Measurements from ENCODE around the gene SPTLC3. TPM values are rescaled to one million over a fixed set of nuclear protein-coding genes. Genes with fewer than 3 reads are reported as not detected.

The SPTLC3 gene
- total RNA-seq, 1 donor from 2014 or later = 0.18 TPM

DNA sequence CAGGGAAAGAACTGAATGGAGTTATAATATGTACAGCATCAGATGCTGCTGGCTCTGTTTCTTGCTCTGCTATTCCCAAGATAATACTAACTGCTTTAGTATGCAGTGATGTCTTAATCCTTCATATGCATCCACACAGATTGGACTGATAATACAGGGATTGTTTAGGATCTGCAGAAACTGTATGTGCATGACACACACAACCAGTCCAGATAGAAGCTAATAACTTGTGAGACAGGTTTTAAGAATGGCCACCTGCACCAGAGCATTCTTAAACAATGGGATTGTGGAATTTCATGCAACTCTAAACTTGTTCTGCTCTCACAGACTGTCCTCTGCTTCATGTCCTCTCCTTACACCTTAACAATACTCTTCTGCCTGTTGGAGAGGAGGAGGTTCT, 90.9 kb downstream of the SPTLC3 start:
- Mint-ChIP-seq H3K27ac (no peak overlapping the region), H3K9me3 (no peaks in the 10 kb centered on the region), H3K4me3 (no peak overlapping the region), H3K4me1 (ENCODE audit: low read depth) (no peaks in the 10 kb centered on the region), H3K36me3 (ENCODE audit: low read depth) (no peaks in the 10 kb centered on the region), H3K27me3 (ENCODE audit: insufficient read depth) (no peaks in the 10 kb centered on the region)
- no peak for DNase-seq (ENCODE audit: low spot score)
- intact Hi-C loops (cut with micrococcal nuclease) = no loop called here

DNA sequence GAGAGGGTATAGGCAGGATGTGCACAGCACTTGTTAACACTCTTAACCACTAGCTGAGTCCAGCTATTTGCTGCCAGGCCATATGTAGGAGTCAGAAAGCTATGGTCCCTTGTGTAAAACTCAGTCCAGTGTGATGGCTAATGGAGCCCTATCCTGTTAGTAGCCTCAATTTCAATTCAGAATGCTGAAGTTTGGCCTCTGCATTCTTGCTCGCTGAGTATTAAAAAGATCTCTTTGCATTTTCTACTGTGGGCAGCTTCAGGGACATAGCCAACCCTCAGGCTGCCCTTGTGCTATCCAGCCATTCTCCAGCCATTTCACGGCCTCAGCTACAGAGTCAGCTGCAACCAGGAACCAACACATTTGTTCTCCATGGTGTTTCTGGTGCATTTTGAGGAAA, 92.5 kb downstream of the SPTLC3 start:
- H3K9me3 Mint-ChIP-seq = no peaks in the 10 kb centered on the region

DNA sequence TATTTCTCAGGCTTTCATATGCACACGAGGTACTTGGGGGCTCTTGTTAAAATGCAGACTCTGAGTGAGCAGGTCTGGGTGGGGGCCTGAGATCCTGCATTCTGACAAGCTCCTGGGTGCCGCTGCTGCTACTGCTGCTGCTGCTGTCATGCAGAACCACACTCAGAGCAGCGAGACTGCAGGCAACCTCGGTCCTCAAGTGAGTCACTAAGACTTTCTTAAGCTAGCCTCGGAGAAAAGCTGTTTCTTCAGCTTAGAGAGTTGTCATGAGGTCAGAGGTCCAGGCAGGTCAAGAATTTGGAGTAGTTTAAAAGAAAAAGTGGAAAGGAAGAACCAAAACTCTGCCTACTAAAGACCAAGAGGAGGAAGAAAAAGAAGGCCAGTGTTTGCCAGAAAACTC, 92.9 kb downstream of the SPTLC3 start:
- no peak for DNase-seq (ENCODE audit: low spot score)
- Mint-ChIP-seq H3K9me3 (no peaks in the 10 kb centered on the region), H3K4me1 (ENCODE audit: low read depth) (no peaks in the 10 kb centered on the region), H3K36me3 (ENCODE audit: low read depth) (no peaks in the 10 kb centered on the region), H3K27ac (no peak overlapping the region), H3K4me3 (no peak overlapping the region), H3K27me3 (ENCODE audit: insufficient read depth) (no peaks in the 10 kb centered on the region)
- intact Hi-C loops (cut with micrococcal nuclease) = no loop called here

More for the DNA sequence above, 92.5 kb downstream of the SPTLC3 start:
- Mint-ChIP-seq H3K27ac (no peak overlapping the region), H3K36me3 (ENCODE audit: low read depth) (no peaks in the 10 kb centered on the region), H3K4me3 (no peak overlapping the region), H3K4me1 (ENCODE audit: low read depth) (no peaks in the 10 kb centered on the region), H3K27me3 (ENCODE audit: insufficient read depth) (no peaks in the 10 kb centered on the region)
- intact Hi-C loops (cut with micrococcal nuclease) = no loop called here
- DNase-seq (ENCODE audit: low spot score) = no peak

DNA sequence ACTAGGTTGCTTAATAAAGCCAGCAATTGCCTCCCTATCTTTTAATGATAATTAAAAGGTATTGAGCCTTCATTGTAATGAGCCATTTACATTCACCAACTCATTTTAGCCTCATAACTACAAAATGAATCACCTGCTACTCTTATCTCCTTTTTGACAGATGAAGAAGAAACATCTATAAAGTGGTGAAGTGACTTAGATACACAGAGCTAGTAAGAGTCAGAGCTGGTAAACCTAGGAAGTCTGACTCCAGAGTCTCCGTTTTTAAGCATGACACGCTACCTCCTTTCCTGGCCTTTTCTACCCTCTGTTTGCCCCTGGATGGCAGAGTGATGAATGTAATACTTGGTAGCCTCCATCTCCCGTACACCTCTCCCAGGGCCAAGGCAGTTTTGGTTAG, 93.5 kb downstream of the SPTLC3 start:
- intact Hi-C loops (cut with micrococcal nuclease) = no loop called here
- Mint-ChIP-seq H3K36me3 (ENCODE audit: low read depth) (no peaks in the 10 kb centered on the region), H3K9me3 (no peaks in the 10 kb centered on the region), H3K4me3 (no peak overlapping the region), H3K4me1 (ENCODE audit: low read depth) (no peaks in the 10 kb centered on the region), H3K27me3 (ENCODE audit: insufficient read depth) (no peaks in the 10 kb centered on the region), H3K27ac (no peak overlapping the region)
- no peak for DNase-seq (ENCODE audit: low spot score)

DNA sequence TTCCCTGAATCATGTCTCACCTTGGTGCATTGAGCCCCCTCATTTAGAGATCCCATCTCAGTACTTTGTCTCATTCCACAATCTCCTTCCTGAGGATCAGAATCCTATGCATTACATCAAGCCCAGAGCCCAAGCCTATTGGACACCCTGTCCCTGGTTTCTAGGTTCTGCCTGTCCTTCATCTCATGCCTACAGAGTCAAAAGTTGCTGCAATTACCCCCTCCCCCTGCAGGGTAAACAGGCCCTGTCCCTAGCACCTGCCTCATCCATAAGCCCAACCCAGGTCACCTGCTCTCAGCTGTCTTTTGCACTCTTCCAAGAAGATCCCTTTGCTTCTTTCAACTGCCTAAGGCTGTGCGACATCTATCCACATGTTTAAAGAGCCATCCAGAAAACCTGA, 93.9 kb downstream of the SPTLC3 start:
- Mint-ChIP-seq H3K27me3 (ENCODE audit: insufficient read depth) (no peaks in the 10 kb centered on the region), H3K36me3 (ENCODE audit: low read depth) (no peaks in the 10 kb centered on the region), H3K4me3 (no peak overlapping the region), H3K9me3 (no peaks in the 10 kb centered on the region), H3K4me1 (ENCODE audit: low read depth) (no peaks in the 10 kb centered on the region), H3K27ac (no peak overlapping the region)
- no peak for DNase-seq (ENCODE audit: low spot score)
- intact Hi-C loops (cut with micrococcal nuclease) = no loop called here

DNA sequence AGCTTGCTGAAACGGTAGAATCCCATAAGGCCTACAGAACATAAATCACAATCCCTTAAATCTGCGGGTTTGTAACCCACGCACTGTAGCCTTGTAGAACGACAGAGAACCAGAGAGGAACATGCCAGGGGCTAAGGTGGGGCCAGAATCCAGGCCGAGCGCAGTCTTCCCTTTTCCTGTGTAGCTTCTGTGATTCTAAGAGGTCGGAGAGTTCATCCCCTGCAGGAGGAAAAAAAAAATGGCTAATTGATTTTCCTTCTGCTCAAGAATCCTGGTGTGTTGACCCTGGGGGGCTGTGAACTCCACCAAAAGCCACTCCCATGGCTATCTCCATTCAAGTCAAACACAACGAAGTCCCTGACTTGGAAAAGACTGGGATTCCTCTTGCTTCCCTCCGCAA, 96.3 kb downstream of the SPTLC3 start:
- Mint-ChIP-seq H3K9me3 (no peaks in the 10 kb centered on the region), H3K36me3 (ENCODE audit: low read depth) (no peaks in the 10 kb centered on the region), H3K4me3 (no peak overlapping the region), H3K27ac (no peak overlapping the region), H3K27me3 (ENCODE audit: insufficient read depth) (no peaks in the 10 kb centered on the region), H3K4me1 (ENCODE audit: low read depth) (no peaks in the 10 kb centered on the region)
- DNase-seq (ENCODE audit: low spot score) = no peak
- intact Hi-C loops (cut with micrococcal nuclease) = loop anchor here (5.0 kb wide), 1 partner anchor 1093 kb away; no protein-coding TSS in a partner anchor

DNA sequence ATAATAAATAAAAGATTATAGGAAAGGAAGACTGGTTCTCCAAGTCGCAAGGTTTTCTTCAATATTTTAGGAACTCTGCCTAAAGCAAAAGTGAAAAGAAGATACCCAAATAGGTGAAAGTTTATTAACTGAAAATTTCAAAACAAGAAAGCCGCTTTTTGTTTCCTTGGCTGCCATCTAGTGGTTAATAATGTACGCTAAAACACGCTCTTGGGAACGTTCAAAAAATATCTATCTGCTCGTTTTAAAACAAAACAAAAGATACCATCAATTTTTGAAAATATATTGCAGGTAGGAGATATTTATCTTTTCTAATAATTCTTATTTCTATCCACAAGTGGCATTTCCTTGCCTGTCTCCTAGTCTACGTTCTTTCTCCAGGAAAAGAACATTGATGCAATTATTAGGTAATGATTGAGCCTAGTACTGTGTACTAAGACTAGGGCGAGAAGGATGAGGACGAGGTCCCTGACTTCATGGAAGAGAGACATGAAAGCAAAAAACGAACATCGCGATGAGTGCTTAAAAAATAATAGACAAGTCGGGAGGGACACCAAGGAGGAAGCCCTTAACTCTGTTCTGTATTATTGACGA, 97.2 kb downstream of the SPTLC3 start:
- H3K4me3 Mint-ChIP-seq = no peak overlapping the region
- no peaks in the 10 kb centered on the region for H3K27me3 Mint-ChIP-seq (ENCODE audit: insufficient read depth)
- H3K4me1 Mint-ChIP-seq (ENCODE audit: low read depth) = no peaks in the 10 kb centered on the region
- no peak overlapping the region for H3K27ac Mint-ChIP-seq
- intact Hi-C loops (cut with micrococcal nuclease) = loop anchor here (1.0 to 5.0 kb wide), 3 partner anchors 136 to 1094 kb away; no protein-coding TSS in a partner anchor
- no peaks in the 10 kb centered on the region for H3K9me3 Mint-ChIP-seq
- H3K36me3 Mint-ChIP-seq (ENCODE audit: low read depth) = no peaks in the 10 kb centered on the region
- no peak for DNase-seq (ENCODE audit: low spot score)

DNA sequence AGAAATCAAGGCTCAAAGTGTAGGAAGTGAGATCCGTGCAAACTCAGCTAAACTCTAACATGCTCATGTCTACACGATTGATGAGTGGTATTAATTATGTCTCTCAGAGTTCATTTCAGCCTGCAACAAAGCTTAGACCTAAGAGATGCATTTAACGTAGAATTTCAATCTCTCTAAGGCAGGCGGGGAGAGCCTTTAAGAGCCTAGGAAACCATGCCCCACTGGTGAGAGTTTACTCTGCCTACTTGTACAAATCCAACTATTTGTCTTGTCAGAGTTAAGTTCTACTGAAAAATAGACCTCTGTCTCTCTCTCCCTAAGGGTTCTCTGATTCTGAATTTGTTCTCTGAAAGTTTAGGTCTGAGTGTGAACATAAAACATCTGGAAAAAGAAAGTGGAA, 100.9 kb downstream of the SPTLC3 start:
- Mint-ChIP-seq H3K4me1 (ENCODE audit: low read depth) (no peaks in the 10 kb centered on the region), H3K27me3 (ENCODE audit: insufficient read depth) (no peaks in the 10 kb centered on the region), H3K9me3 (no peaks in the 10 kb centered on the region), H3K36me3 (ENCODE audit: low read depth) (no peaks in the 10 kb centered on the region), H3K4me3 (no peak overlapping the region), H3K27ac (no peak overlapping the region)
- intact Hi-C loops (cut with micrococcal nuclease) = loop anchor here (5.0 kb wide), 1 partner anchor 1097 kb away; no protein-coding TSS in a partner anchor
- DNase-seq (ENCODE audit: low spot score) = no peak

DNA sequence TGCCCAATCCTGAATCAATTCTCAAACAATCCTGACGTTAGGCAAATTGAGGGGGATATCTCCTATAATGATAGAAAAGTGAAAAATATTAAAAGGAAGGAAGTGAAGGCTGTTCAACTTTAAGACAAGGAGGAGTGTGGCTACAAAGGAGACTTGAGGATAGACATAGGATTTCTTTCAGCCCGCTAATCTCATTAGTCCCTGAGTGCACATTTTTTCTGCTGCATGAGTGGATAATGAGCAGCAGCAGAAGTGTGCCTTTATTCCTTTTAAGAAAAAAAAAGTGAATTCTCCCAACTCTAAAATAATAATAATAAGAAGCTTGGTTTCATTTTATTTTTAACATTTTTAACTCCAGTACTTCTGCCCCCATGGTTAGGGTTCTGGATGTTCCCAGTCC, 102.0 kb downstream of the SPTLC3 start:
- Mint-ChIP-seq H3K4me3 (no peak overlapping the region), H3K36me3 (ENCODE audit: low read depth) (no peaks in the 10 kb centered on the region), H3K4me1 (ENCODE audit: low read depth) (no peaks in the 10 kb centered on the region), H3K27me3 (ENCODE audit: insufficient read depth) (no peaks in the 10 kb centered on the region), H3K9me3 (no peaks in the 10 kb centered on the region), H3K27ac (no peak overlapping the region)
- no peak for DNase-seq (ENCODE audit: low spot score)
- intact Hi-C loops (cut with micrococcal nuclease) = no loop called here

DNA sequence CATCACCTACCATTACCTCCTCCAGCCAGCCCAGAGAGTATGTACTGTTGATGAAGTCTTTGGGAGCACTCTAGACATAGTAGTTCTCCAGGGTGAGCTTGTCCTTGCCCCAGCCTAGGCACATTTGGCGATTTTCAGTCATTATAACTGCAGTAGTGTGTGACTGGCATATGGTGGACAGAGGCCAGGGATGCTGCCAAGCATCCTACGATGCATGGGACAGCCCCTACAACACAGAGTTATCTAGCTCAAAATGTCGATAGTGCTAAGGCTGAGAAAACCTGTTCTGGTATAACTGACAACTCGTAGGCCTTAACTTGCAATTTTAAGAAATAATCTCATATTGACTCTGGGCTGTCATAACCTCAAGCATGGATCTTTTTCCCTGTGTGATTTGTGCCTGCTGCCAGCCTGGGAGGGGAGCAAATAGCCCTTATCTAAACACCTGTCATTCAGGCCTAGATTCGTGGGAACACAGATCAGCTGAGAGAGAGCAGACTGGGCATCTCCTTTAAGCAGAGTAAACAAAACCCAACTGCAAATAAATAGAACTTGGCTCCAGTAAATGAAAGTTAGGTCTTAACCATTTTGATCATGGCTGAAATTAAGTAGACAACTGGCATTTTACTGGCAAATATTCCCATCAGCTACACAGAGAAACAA, 102.6 kb downstream of the SPTLC3 start:
- no peaks in the 10 kb centered on the region for H3K27me3 Mint-ChIP-seq (ENCODE audit: insufficient read depth)
- H3K36me3 Mint-ChIP-seq (ENCODE audit: low read depth) = no peaks in the 10 kb centered on the region
- no peak overlapping the region for H3K27ac Mint-ChIP-seq
- no peaks in the 10 kb centered on the region for H3K9me3 Mint-ChIP-seq
- H3K4me3 Mint-ChIP-seq = no peak overlapping the region
- H3K4me1 Mint-ChIP-seq (ENCODE audit: low read depth) = no peaks in the 10 kb centered on the region
- DNase-seq (ENCODE audit: low spot score) = no peak
- intact Hi-C loops (cut with micrococcal nuclease) = no loop called here

DNA sequence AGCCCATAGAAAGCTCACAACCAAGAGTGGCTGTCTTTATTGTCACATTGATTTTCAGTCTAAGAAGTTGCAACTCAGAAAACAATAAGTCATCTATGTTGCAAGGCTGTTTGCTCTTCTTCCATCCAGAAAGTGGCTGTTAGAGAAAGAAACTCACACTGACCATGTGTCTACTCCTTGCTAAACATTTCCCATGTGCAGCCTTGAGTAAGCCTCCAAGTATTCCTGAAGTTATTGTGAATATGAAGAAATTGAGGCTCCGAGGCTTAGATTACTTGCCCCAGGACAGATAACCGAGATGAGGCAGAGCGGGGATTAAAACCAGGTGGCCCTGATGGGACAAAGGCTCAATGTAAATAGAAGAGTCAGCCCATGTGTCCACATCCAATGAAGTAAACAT, 105.0 kb downstream of the SPTLC3 start:
- Mint-ChIP-seq H3K9me3 (no peaks in the 10 kb centered on the region), H3K4me3 (no peak overlapping the region)
- intact Hi-C loops (cut with micrococcal nuclease) = no loop called here

DNA sequence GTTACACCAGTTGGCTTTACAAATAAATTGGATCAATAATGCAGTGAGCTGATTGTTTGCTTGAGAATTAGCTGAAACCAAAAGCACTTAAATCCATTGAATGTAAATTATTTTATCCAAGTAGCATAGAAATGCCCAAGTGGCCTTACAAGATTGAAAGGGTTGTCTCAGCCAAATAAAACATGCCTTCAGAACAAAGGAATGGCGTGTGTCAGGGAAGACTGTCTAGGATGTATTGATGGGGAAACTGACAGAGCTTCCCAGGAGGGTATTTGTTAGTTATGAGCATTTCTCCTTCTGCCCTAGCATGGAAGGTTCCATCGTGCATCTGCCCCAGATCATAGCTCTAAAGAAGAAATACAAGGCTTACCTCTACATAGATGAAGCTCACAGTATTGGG, 108.4 kb downstream of the SPTLC3 start:
- Mint-ChIP-seq H3K4me3 (no peak overlapping the region), H3K9me3 (no peaks in the 10 kb centered on the region)

More for the DNA sequence above, 105.0 kb downstream of the SPTLC3 start:
- peaks cover 2% of the 10 kb centered on the region for H3K27me3 Mint-ChIP-seq (ENCODE audit: insufficient read depth)
- H3K4me1 Mint-ChIP-seq (ENCODE audit: low read depth) = no peaks in the 10 kb centered on the region
- H3K27ac Mint-ChIP-seq = no peak overlapping the region
- H3K36me3 Mint-ChIP-seq (ENCODE audit: low read depth) = no peaks in the 10 kb centered on the region
- DNase-seq (ENCODE audit: low spot score) = no peak

DNA sequence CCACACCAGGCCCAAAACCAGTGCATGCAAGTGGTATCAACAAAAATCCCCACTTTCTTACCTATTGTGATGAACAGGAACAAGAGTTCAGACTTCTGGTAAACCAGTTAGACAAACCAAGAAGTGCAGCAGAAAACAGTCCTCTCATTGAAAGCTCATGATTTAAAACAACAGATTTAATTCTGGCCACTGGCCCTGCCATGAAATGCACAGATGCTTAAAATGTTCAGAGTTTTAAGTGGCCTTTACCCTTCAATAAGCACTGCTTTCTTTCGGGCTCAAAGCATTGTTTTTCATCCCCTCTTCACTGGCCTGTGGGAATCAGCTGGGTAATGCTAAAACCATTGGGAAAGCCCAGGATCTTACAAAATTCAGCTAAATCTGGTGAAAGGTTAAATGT, 109.9 kb downstream of the SPTLC3 start:
- no peak overlapping the region for H3K4me3 Mint-ChIP-seq

More for the DNA sequence above, 108.4 kb downstream of the SPTLC3 start:
- no peaks in the 10 kb centered on the region for H3K36me3 Mint-ChIP-seq (ENCODE audit: low read depth)
- intact Hi-C loops (cut with micrococcal nuclease) = no loop called here
- DNase-seq (ENCODE audit: low spot score) = no peak
- H3K27me3 Mint-ChIP-seq (ENCODE audit: insufficient read depth) = peaks cover 6% of the 10 kb centered on the region
- H3K27ac Mint-ChIP-seq = no peak overlapping the region
- H3K4me1 Mint-ChIP-seq (ENCODE audit: low read depth) = no peaks in the 10 kb centered on the region

More for the DNA sequence above, 109.9 kb downstream of the SPTLC3 start:
- Mint-ChIP-seq H3K27ac (no peak overlapping the region), H3K9me3 (no peaks in the 10 kb centered on the region), H3K36me3 (ENCODE audit: low read depth) (no peaks in the 10 kb centered on the region), H3K4me1 (ENCODE audit: low read depth) (no peaks in the 10 kb centered on the region), H3K27me3 (ENCODE audit: insufficient read depth) (peaks cover 6% of the 10 kb centered on the region)
- DNase-seq (ENCODE audit: low spot score) = no peak
- intact Hi-C loops (cut with micrococcal nuclease) = loop anchor here (1.0 kb wide), 4 partner anchors 144 to 654 kb away; no protein-coding TSS in a partner anchor
